Progenitor cell of endocrine pancreas (in vitro differentiated cells): ENCODE results near the gene REEP2. TPM values are rescaled to one million over a fixed set of nuclear protein-coding genes. Genes with fewer than 3 reads are reported as not detected.

Source experiments
- DNase-seq: peaks from one replicate; pipeline ENCODE4 v3.0.0; 2021; ENCODE audit warnings: low spot score; ENCODE audit not compliant: unreplicated experiment
- H3K27ac Mint-ChIP-seq: 2 replicates; pipeline ENCODE4 v1.8.0; 2021; ENCODE audit warnings: mild to moderate bottlenecking, moderate library complexity, mixed read lengths
- H3K27me3 Mint-ChIP-seq: 2 replicates; pipeline ENCODE4 v1.8.0; 2021; ENCODE audit warnings: mixed read lengths
- H3K36me3 Mint-ChIP-seq: 2 replicates; pipeline ENCODE4 v1.8.0; 2022; ENCODE audit warnings: mixed read lengths; ENCODE audit not compliant: insufficient read depth
- H3K4me1 Mint-ChIP-seq: 2 replicates; pipeline ENCODE4 v1.8.0; 2021; ENCODE audit warnings: low read depth, mixed read lengths
- H3K4me3 Mint-ChIP-seq: 2 replicates; pipeline ENCODE4 v1.8.0; 2021; ENCODE audit warnings: low read depth, mild to moderate bottlenecking, moderate library complexity, mixed read lengths
- H3K9me3 Mint-ChIP-seq: 2 replicates; pipeline ENCODE4 v1.8.0; 2021; ENCODE audit warnings: low read depth, mixed read lengths
- CTCF ChIP-seq: fragments of 200-600 bp; sonication (generic); IDR thresholded peaks from one replicate; pipeline ENCODE4 v1.5.0; 2021; ENCODE audit warnings: antibody characterized with exemption, mild to moderate bottlenecking; ENCODE audit not compliant: unreplicated experiment
- total RNA-seq: library from RNA; stranded (reverse); gene quantifications from 2 replicates; pipeline ENCODE4 v1.2.1, GENCODE V29; 2021

REEP2 gene
- total RNA-seq, 1 donor from 2014 or later = 20.0 TPM

DNA sequence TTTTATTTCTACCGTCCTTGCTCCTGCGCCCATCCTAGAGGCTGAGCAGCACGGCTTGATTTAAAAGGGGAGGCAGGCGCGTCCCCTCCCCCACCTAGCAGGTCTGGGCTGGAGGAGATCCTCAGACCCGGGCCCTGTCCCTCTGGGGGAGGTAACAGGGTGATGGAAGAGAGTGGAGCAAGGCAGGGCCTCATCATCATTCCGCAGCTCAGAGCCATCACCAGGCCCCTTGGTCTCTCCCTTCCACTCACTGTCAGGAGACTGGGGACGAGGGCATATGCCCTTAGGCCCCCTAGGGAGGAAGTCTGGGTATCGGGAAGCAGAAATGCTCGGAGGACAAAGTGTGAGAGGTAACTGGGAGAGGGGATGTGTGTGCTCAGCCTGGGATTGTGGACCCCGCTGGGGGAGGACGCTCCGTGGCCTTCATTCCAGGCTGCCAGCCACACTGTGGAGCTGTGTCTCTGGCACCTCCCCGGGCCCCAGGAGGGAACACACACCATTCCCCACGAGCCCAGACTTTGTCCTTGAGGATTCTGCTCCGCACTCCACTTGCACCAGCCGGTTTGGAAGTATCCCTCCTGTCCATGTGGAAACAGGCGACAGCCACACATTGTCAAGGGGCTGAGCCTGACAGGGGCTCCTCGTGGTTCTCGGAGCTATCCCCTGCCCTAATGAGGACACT lies 761 bp downstream of the REEP2 start:
- Mint-ChIP-seq H3K27me3 (peaks cover 3% of the 10 kb centered on the region), H3K9me3 (no peaks in the 10 kb centered on the region), H3K4me1 (peaks cover 12% of the 10 kb centered on the region), H3K36me3 (peaks cover 7% of the 10 kb centered on the region), H3K4me3 (peak overlapping the region; percentile 80), H3K27ac (no peak overlapping the region)
- no peak for DNase-seq
- no peak for TF ChIP-seq CTCF

- peak overlapping the region; percentile 80 for H3K4me3 Mint-ChIP-seq
- no peak overlapping the region for H3K27ac Mint-ChIP-seq
- peaks cover 12% of the 10 kb centered on the region for H3K4me1 Mint-ChIP-seq
- no peak for TF ChIP-seq CTCF
- H3K9me3 Mint-ChIP-seq = no peaks in the 10 kb centered on the region
- H3K27me3 Mint-ChIP-seq = peaks cover 3% of the 10 kb centered on the region
- DNase-seq = no peak
- peaks cover 3% of the 10 kb centered on the region for H3K36me3 Mint-ChIP-seq
Observed at GRCh38 chr5:138440159-138441073, 1.6 kb downstream of the REEP2 start.

DNA sequence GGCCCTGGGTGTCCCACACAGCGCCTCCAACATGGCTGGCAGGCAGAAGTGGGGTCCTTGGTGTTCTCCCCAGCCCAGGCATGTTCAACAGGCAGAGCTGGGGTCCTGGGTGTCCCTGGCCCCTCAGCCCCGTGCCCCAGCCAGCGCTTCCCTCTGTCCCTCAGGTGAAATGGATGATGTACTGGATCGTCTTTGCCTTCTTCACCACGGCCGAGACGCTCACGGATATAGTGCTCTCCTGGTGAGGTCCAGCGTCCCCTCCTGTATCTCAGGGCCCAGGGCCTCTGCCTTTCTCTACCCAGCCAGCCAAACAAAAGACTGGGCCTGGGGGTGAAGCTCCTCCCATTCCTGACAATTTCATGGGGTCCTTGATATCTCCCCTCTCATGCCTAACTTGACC lies 2.4 kb downstream of the REEP2 start:
- no peak overlapping the region for H3K27ac Mint-ChIP-seq
- no peak for DNase-seq
- TF ChIP-seq CTCF = no peak
- H3K36me3 Mint-ChIP-seq = no peaks in the 10 kb centered on the region
- no peaks in the 10 kb centered on the region for H3K9me3 Mint-ChIP-seq
- peaks cover 12% of the 10 kb centered on the region for H3K4me1 Mint-ChIP-seq
- H3K27me3 Mint-ChIP-seq = peaks cover 3% of the 10 kb centered on the region
- H3K4me3 Mint-ChIP-seq = no peak overlapping the region

DNA sequence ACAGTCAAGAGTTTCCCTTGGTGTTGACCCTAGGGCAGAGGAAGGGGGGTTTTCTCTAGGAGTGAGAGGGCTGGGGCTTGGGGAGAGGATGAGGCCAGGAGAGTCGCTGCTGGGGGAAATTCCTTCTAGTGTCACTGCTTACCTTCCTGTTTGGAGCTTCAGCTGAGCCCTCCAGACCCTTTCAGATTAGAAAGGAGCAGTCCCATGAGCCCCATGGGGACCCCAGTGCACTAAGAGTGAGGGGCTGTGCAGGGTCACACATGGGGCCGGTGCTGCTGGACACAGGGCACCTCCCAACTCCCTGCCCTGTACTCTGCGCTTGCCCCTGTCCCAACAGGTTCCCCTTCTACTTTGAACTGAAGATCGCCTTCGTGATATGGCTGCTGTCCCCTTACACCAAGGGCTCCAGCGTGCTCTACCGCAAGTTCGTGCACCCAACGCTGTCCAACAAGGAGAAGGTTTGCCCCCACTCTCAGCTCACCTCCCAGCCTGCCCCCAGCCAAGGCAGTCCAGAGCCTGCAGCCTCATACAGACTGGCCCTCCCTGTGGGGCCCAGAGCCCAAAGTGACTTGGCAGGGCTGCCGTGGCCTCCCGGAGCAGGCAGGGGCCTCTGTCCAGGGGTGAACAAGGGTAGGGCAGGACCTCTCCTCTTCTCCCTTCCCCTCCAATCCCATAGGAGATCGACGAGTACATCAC lies 5.4 kb downstream of the REEP2 start:
- no peak for TF ChIP-seq CTCF
- Mint-ChIP-seq H3K27ac (no peak overlapping the region), H3K27me3 (peaks cover 15% of the 10 kb centered on the region), H3K36me3 (no peaks in the 10 kb centered on the region), H3K4me3 (no peak overlapping the region), H3K9me3 (no peaks in the 10 kb centered on the region), H3K4me1 (peaks cover 8% of the 10 kb centered on the region)
- no peak for DNase-seq

- Mint-ChIP-seq H3K27me3 (peaks cover 17% of the 10 kb centered on the region), H3K27ac (no peak overlapping the region), H3K4me3 (no peak overlapping the region), H3K36me3 (no peaks in the 10 kb centered on the region), H3K9me3 (no peaks in the 10 kb centered on the region), H3K4me1 (peaks cover 4% of the 10 kb centered on the region)
- DNase-seq = no peak
- no peak for TF ChIP-seq CTCF
Observed at GRCh38 chr5:138444774-138445546, 6.1 kb downstream of the REEP2 start.
